HFF-Myc (cell line): ENCODE measurements around the gene STX19.

Source experiments
- DNase-seq: peaks from one replicate; pipeline ENCODE4 v3.0.0-alpha.2; 2011; ENCODE audit warnings: low read depth; ENCODE audit errors: extremely low read depth
- H3K4me3 ChIP-seq: replicated peaks from 2 replicates; pipeline ENCODE4 v1.5.1; 2011; ENCODE audit warnings: low read depth, mild to moderate bottlenecking, control low read depth, low read length
- CTCF ChIP-seq: IDR thresholded peaks from 2 replicates; pipeline ENCODE4 v1.5.1; 2012; ENCODE audit warnings: mild to moderate bottlenecking, low read depth, low read length, control low read depth; ENCODE audit errors: missing control alignments

STX19 gene

GRCh38 chr3:93991631-93992030, 36.8 kb downstream of the STX19 start:
- TF ChIP-seq CTCF: no peak
- H3K4me3 ChIP-seq: no peak overlapping the region
- DNase-seq: no peak

GRCh38 chr3:93989241-93989640, 39.2 kb downstream of the STX19 start:
- DNase-seq: no peak
- TF ChIP-seq CTCF: no peak
- H3K4me3 ChIP-seq: no peak overlapping the region

GRCh38 chr3:93988764-93989163, 39.6 kb downstream of the STX19 start:
- DNase-seq: no peak
- no peak for TF ChIP-seq CTCF
- H3K4me3 ChIP-seq: no peak overlapping the region

GRCh38 chr3:93988283-93988682, 40.1 kb downstream of the STX19 start:
- no peak for DNase-seq
- TF ChIP-seq CTCF: no peak
- no peak overlapping the region for H3K4me3 ChIP-seq

- DNase-seq: no peak
- H3K4me3 ChIP-seq: no peak overlapping the region
- no peak for TF ChIP-seq CTCF
Observed at GRCh38 chr3:93984618-93985017, 43.8 kb downstream of the STX19 start.

GRCh38 chr3:93983408-93983807, 45.0 kb downstream of the STX19 start:
- DNase-seq: no peak
- H3K4me3 ChIP-seq: no peak overlapping the region
- TF ChIP-seq CTCF: no peak

GRCh38 chr3:93981649-93982048, 46.7 kb downstream of the STX19 start:
- no peak for TF ChIP-seq CTCF
- no peak for DNase-seq
- H3K4me3 ChIP-seq: no peak overlapping the region
